WTC11 (cell line): ENCODE results near the gene HBD. TPM values are rescaled to one million over a fixed set of nuclear protein-coding genes. Genes with fewer than 3 reads are reported as not detected.

Experiments used
- ATAC-seq: fragments of 200-7000 bp; cut with Tn5 transposase; 2 replicates; pipeline ENCODE4 v1.10.0; 2021; ENCODE audit warnings: mild to moderate bottlenecking, moderate library complexity
- CTCF ChIA-PET: fragments of 300-600 bp; sonication (Branson Sonifier 250); formaldehyde crosslinking; loops from one replicate; lab custom pipeline; 2021; ENCODE audit warnings: antibody characterized with exemption; lab: Charles Lee
- POLR2A ChIA-PET: fragments of 350-600 bp; sonication (Branson Sonifier 250); formaldehyde crosslinking; loops from one replicate; lab custom pipeline; 2021; ENCODE audit warnings: antibody characterized with exemption; lab: Charles Lee
- DNase-seq: peaks from one replicate; pipeline ENCODE4 v3.0.0; 2021; ENCODE audit warnings: low spot score
- H3K27ac Mint-ChIP-seq: 2 replicates; pipeline ENCODE4 v1.8.0; 2021; ENCODE audit warnings: mixed read lengths
- H3K27me3 Mint-ChIP-seq: 2 replicates; pipeline ENCODE4 v1.8.0; 2021; ENCODE audit warnings: low read depth, mild to moderate bottlenecking, moderate library complexity, mixed read lengths
- H3K36me3 Mint-ChIP-seq: 2 replicates; pipeline ENCODE4 v1.8.0; 2021; ENCODE audit warnings: mixed read lengths
- H3K4me1 Mint-ChIP-seq: 2 replicates; pipeline ENCODE4 v1.8.0; 2022; ENCODE audit warnings: mixed read lengths
- H3K4me3 Mint-ChIP-seq: 2 replicates; pipeline ENCODE4 v1.8.0; 2021; ENCODE audit warnings: mild to moderate bottlenecking, moderate library complexity, mixed read lengths
- H3K9me3 Mint-ChIP-seq: 2 replicates; pipeline ENCODE4 v1.8.0; 2021; ENCODE audit warnings: mixed read lengths
- E2F1 ChIP-seq: sonication (generic); formaldehyde crosslinking; IDR thresholded peaks from 2 replicates; pipeline ENCODE4 v1.8.0; 2022; ENCODE audit warnings: mild to moderate bottlenecking, missing genetic modification reagents
- E2F5 ChIP-seq: sonication (generic); formaldehyde crosslinking; IDR thresholded peaks from 2 replicates; pipeline ENCODE4 v1.8.1; 2022; ENCODE audit warnings: mild to moderate bottlenecking, moderate library complexity, missing genetic modification reagents
- HMGXB4 ChIP-seq: sonication (generic); formaldehyde crosslinking; IDR thresholded peaks from 2 replicates; pipeline ENCODE4 v1.8.1; 2023; ENCODE audit warnings: mild to moderate bottlenecking, moderate library complexity, missing genetic modification reagents
- IRF2 ChIP-seq: sonication (generic); formaldehyde crosslinking; IDR thresholded peaks from 2 replicates; pipeline ENCODE4 v1.8.0; 2022; ENCODE audit warnings: low read depth, missing genetic modification reagents, borderline replicate concordance
- KAT7 ChIP-seq: sonication (generic); formaldehyde crosslinking; IDR thresholded peaks from 2 replicates; pipeline ENCODE4 v1.8.1; 2023; ENCODE audit warnings: missing genetic modification reagents, mild to moderate bottlenecking, borderline replicate concordance
- NFYB ChIP-seq: sonication (generic); formaldehyde crosslinking; conservative IDR thresholded peaks from 2 replicates; pipeline ENCODE4 v1.8.0; 2022; ENCODE audit warnings: low read depth, missing genetic modification reagents
- NR2C2 ChIP-seq: sonication (generic); formaldehyde crosslinking; IDR thresholded peaks from 2 replicates; pipeline ENCODE4 v1.8.0; 2022; ENCODE audit warnings: mild to moderate bottlenecking, missing genetic modification reagents
- NR3C1 ChIP-seq: sonication (generic); formaldehyde crosslinking; conservative IDR thresholded peaks from 2 replicates; pipeline ENCODE4 v1.8.1; 2023; ENCODE audit warnings: low read depth, mild to moderate bottlenecking, missing genetic modification reagents
- RORB ChIP-seq: fragments of 250-450 bp; sonication (Bioruptor Pico); IDR thresholded peaks from 2 replicates; pipeline ENCODE4 v1.9.0; 2021; ENCODE audit warnings: mild to moderate bottlenecking
- TEAD1 ChIP-seq: sonication (generic); formaldehyde crosslinking; IDR thresholded peaks from 2 replicates; pipeline ENCODE4 v1.8.0; 2022; ENCODE audit warnings: mild to moderate bottlenecking, missing genetic modification reagents
- TEAD4 ChIP-seq: sonication (generic); formaldehyde crosslinking; IDR thresholded peaks from 2 replicates; pipeline ENCODE4 v1.8.0; 2022; ENCODE audit warnings: mild to moderate bottlenecking, missing genetic modification reagents
- ZMAT4 ChIP-seq: fragments of 250-450 bp; sonication (Bioruptor Pico); IDR thresholded peaks from 2 replicates; pipeline ENCODE4 v1.9.0; 2021; ENCODE audit warnings: mild to moderate bottlenecking
- ZNF263 ChIP-seq: sonication (generic); formaldehyde crosslinking; IDR thresholded peaks from 2 replicates; pipeline ENCODE4 v1.8.1; 2022; ENCODE audit warnings: low read depth, mild to moderate bottlenecking, moderate library complexity, missing genetic modification reagents
- ZNF425 ChIP-seq: fragments of 250-450 bp; sonication (Bioruptor Pico); conservative IDR thresholded peaks from 2 replicates; pipeline ENCODE4 v1.9.0; 2021; ENCODE audit warnings: mild to moderate bottlenecking
- ZNF532 ChIP-seq: fragments of 250-450 bp; sonication (Bioruptor Pico); IDR thresholded peaks from 2 replicates; pipeline ENCODE4 v1.9.0; 2021; ENCODE audit warnings: mild to moderate bottlenecking, borderline replicate concordance
- ZSCAN18 ChIP-seq: fragments of 250-450 bp; sonication (Bioruptor Pico); IDR thresholded peaks from 2 replicates; pipeline ENCODE4 v2.1.2; 2022; ENCODE audit warnings: mild to moderate bottlenecking, moderate library complexity
- total RNA-seq: library from RNA; stranded (reverse); gene quantifications from 3 replicates; pipeline ENCODE4 v1.2.3, GENCODE V29; 2021

HBD gene
- total RNA-seq, 1 experiment from 2014 or later = not detected

GRCh38 chr11:5226732-5227310 is 7.5 kb downstream of the HBD start, which contains the start of gene HBB:
Gene HBB (minus strand): TSS chr11:5227071. CDS start chr11:5227021, 50 bp downstream.
- Mint-ChIP-seq H3K4me3 (no peak within 1 kb of the TSS), H3K4me1 (peaks cover 3% of the 10 kb centered on the region; the same call in 1 of the 2 replicates), H3K27me3 (no peaks in the 10 kb centered on the region), H3K9me3 (peaks cover 5% of the 10 kb centered on the region; the same call in 1 of the 2 replicates), H3K27ac (no peak within 1 kb of the TSS), H3K36me3 (peaks cover 5% of the 10 kb centered on the region)
- ChIA-PET POLR2A (no interaction called here), CTCF (no interaction called here)
- ATAC-seq = no peak
- DNase-seq = no peak
- no peak for TF ChIP-seq ZNF425 (CRISPR knock-in tag)
- TF ChIP-seq ZSCAN18 (CRISPR knock-in tag) = no peak
- no peak for TF ChIP-seq E2F5
- no peak for TF ChIP-seq HMGXB4 (CRISPR knock-in tag)
- no peak for TF ChIP-seq TEAD4 (CRISPR knock-in tag)
- TF ChIP-seq NFYB (CRISPR knock-in tag) = no peak
- TF ChIP-seq ZMAT4 (CRISPR knock-in tag) = no peak
- TF ChIP-seq NR2C2 (CRISPR knock-in tag) = no peak
- no peak for TF ChIP-seq TEAD1 (CRISPR knock-in tag)
- TF ChIP-seq NR3C1 = no peak
- TF ChIP-seq IRF2 (CRISPR knock-in tag) = no peak
- TF ChIP-seq ZNF532 = no peak
- no peak for TF ChIP-seq KAT7 (CRISPR knock-in tag)

GRCh38 chr11:5225480-5225871 is 8.8 kb downstream of the HBD start:
- ATAC-seq (no peak), DNase-seq (no peak)
- H3K9me3 Mint-ChIP-seq = peaks cover 18% of the 10 kb centered on the region
- H3K36me3 Mint-ChIP-seq = peaks cover 17% of the 10 kb centered on the region
- H3K4me3 Mint-ChIP-seq = no peak overlapping the region
- H3K4me1 Mint-ChIP-seq = peaks cover 3% of the 10 kb centered on the region; the same call in 1 of the 2 replicates
- no peaks in the 10 kb centered on the region for H3K27me3 Mint-ChIP-seq
- POLR2A ChIA-PET = no interaction called here
- CTCF ChIA-PET = interaction anchor here (0.7 kb wide), 1 partner anchor 130 kb away, joined by 3 read pairs; no protein-coding TSS in a partner anchor
- H3K27ac Mint-ChIP-seq = no peak overlapping the region
- no peak for TF ChIP-seq RORB (CRISPR knock-in tag)
- TF ChIP-seq ZNF263 = no peak
- TF ChIP-seq E2F1 (CRISPR knock-in tag) = no peak
